K562 (cell line): ENCODE results near the gene LCN15. TPM values are rescaled to one million over a fixed set of nuclear protein-coding genes. Genes with fewer than 3 reads are reported as not detected.
A peak's percentile ranks its signal among the peaks of the same experiment; 100 is the strongest.

ENCODE experiments used
- MGA ChIP-seq: fragments of 450-650 bp; IDR thresholded peaks from 2 replicates; pipeline ENCODE4 v1.6.1; 2016; ENCODE audit warnings: mild to moderate bottlenecking, moderate library complexity
- POLR3A ChIP-seq: IDR thresholded peaks from 2 replicates; pipeline ENCODE4 v1.6.1; 2011; ENCODE audit warnings: borderline replicate concordance, mild to moderate bottlenecking, moderate library complexity; ENCODE audit not compliant: insufficient read length, insufficient read depth; ENCODE audit errors: extremely low read depth
- SIN3B ChIP-seq: fragments of 450-650 bp; IDR thresholded peaks from 2 replicates; pipeline ENCODE4 v1.6.1; 2017; ENCODE audit warnings: low read depth, mild to moderate bottlenecking, moderate library complexity
- UBTF ChIP-seq, 2 experiments: IDR thresholded peaks; 2 replicates each; pipeline ENCODE4 v1.6.1; 2012; ENCODE audit warnings: improper control_type of control experiment in 2 of 2, low read depth in 2 of 2, low read length in 2 of 2, borderline replicate concordance in 1 of 2
- ZBTB1 ChIP-seq: sonication (generic); formaldehyde crosslinking; IDR thresholded peaks from 2 replicates; pipeline ENCODE4 v1.8.1; 2023; ENCODE audit warnings: missing genetic modification reagents, low read depth, mild to moderate bottlenecking, borderline replicate concordance
- ZNF609 ChIP-seq: sonication (generic); formaldehyde crosslinking; IDR thresholded peaks from 2 replicates; pipeline ENCODE4 v1.8.1; 2023; ENCODE audit warnings: missing genetic modification reagents, mild to moderate bottlenecking, borderline replicate concordance
- polyA plus RNA-seq, 8 experiments: library from polyadenylated mRNA; depleted of rRNA in 4 of 8; stranded (reverse) in 5 of 8; unstranded in 3 of 8; fragments of >200 nt; fragmentation: Nextera tagmentation in 2 of 8; fragmentation: Illumina TruSeq in 1 of 8; extraction: Ambion mirVana in 2 of 8; extraction: Trizol in 1 of 8; gene quantifications; 2 replicates each; pipeline versions ENCODE4 v1.2.1 to v1.2.3, GENCODE V29; 2011 to 2014; ENCODE audit warnings: inconsistent platforms in 1 of 8, missing spikeins in 1 of 8
- total RNA-seq, 7 experiments: library from RNA; depleted of rRNA in 6 of 7; stranded (reverse); fragments of >200 nt in 6 of 7; fragmentation: Illumina TruSeq in 2 of 7; extraction: Trizol in 2 of 7; gene quantifications; 2 replicates each; pipeline versions ENCODE4 v1.2.1 to v1.2.3, GENCODE V29; 2011 to 2021; ENCODE audit warnings: low replicate concordance in 1 of 7

The LCN15 gene
- total and polyA plus RNA-seq, 9 of the 15 experiments (the other 6 are each of a cell fraction or from before 2014, with no cell fraction given) = 0.66 TPM; not detected in 8

GRCh38 chr9:136791516-136792276, 27.4 kb upstream of the LCN15 start (continued):
- TF ChIP-seq SIN3B = peak; percentile 64; the same call in 1 of the 2 replicates
- TF ChIP-seq POLR3A = no peak
- peak; percentile 53 for TF ChIP-seq MGA
- 0 out of 2 replicates have a peak, but pooled peaks have one; percentile 80 for TF ChIP-seq ZNF609 (CRISPR knock-in tag)
- TF ChIP-seq ZBTB1 (CRISPR knock-in tag) = no peak
- TF ChIP-seq UBTF (IDR thresholded peaks at IDR 0.05; ENCODE audit: borderline replicate concordance in 1 of 2, low read depth in 2 of 2, low read length in 2 of 2) = no peak
